GM23338 (cell line): ENCODE measurements around the gene FURIN. TPM values are rescaled to one million over a fixed set of nuclear protein-coding genes. Genes with fewer than 3 reads are reported as not detected.
"Not testable (repeated sequence)": the region's sequence is repeated elsewhere in the genome, so short reads cannot be mapped to it uniquely, and the experiment has no call there.

Experiments
- ATAC-seq: fragments of 200-7000 bp; cut with Tn5 transposase; 3 replicates; pipeline ENCODE4 v1.9.1; 2020
- DNase-seq: peaks from one replicate; pipeline ENCODE4 v3.0.0-alpha.2; 2015; ENCODE audit warnings: low spot score
- H2AFZ ChIP-seq: fragments of 200-600 bp; sonication (generic); 2 replicates; pipeline ENCODE4 v1.8.0; 2016; ENCODE audit warnings: antibody characterized with exemption, mild to moderate bottlenecking, moderate library complexity
- H3F3A ChIP-seq: fragments of 200-600 bp; sonication (generic); replicated peaks from 2 replicates; pipeline ENCODE4 v1.8.0; 2017; ENCODE audit warnings: antibody characterized with exemption, mixed run types, low read depth
- H3K27ac ChIP-seq: fragments of 200-600 bp; sonication (generic); 2 replicates; pipeline ENCODE4 v1.6.1; 2016; ENCODE audit warnings: low read depth
- H3K27me3 ChIP-seq: fragments of 200-600 bp; sonication (generic); 2 replicates; pipeline ENCODE4 v1.8.0; 2016; ENCODE audit warnings: mild to moderate bottlenecking, mixed run types, moderate library complexity; ENCODE audit not compliant: insufficient read depth
- H3K36me3 ChIP-seq: fragments of 200-600 bp; sonication (generic); 2 replicates; pipeline ENCODE4 v1.8.0; 2016; ENCODE audit warnings: mild to moderate bottlenecking; ENCODE audit not compliant: insufficient read depth
- H3K4me1 ChIP-seq: fragments of 200-600 bp; sonication (generic); 2 replicates; pipeline ENCODE4 v1.8.0; 2016; ENCODE audit warnings: mild to moderate bottlenecking, moderate library complexity; ENCODE audit not compliant: insufficient read depth
- H3K4me2 ChIP-seq: fragments of 200-600 bp; sonication (generic); 2 replicates; pipeline ENCODE4 v1.7.1; 2017; ENCODE audit warnings: mixed run types
- H3K4me3 ChIP-seq: fragments of 200-600 bp; sonication (generic); 2 replicates; pipeline ENCODE4 v1.6.1; 2016; ENCODE audit warnings: mixed run types
- H3K79me2 ChIP-seq: fragments of 200-600 bp; sonication (generic); replicated peaks from 2 replicates; pipeline ENCODE4 v1.8.0; 2017; ENCODE audit warnings: mild to moderate bottlenecking; ENCODE audit not compliant: insufficient read depth
- H3K9me2 ChIP-seq: fragments of 200-600 bp; sonication (generic); 2 replicates; pipeline ENCODE4 v1.8.0; 2017; ENCODE audit not compliant: insufficient read depth
- H4K20me1 ChIP-seq: fragments of 200-600 bp; sonication (generic); replicated peaks from 2 replicates; pipeline ENCODE4 v1.8.0; 2017; ENCODE audit warnings: mild to moderate bottlenecking; ENCODE audit not compliant: insufficient read depth
- H3K27ac Mint-ChIP-seq: 2 replicates; pipeline ENCODE4 v1.8.0; 2020; ENCODE audit warnings: inconsistent platforms, mild to moderate bottlenecking, moderate library complexity, mixed read lengths
- H3K27me3 Mint-ChIP-seq: 3 replicates; pipeline ENCODE4 v1.8.0; 2022; ENCODE audit warnings: low read depth, mild to moderate bottlenecking, moderate library complexity, mixed read lengths, inconsistent platforms; ENCODE audit not compliant: insufficient read depth, poor library complexity
- H3K36me3 Mint-ChIP-seq: 3 replicates; pipeline ENCODE4 v1.8.0; 2021; ENCODE audit warnings: low read depth, mild to moderate bottlenecking, inconsistent platforms, moderate library complexity, mixed read lengths
- H3K4me1 Mint-ChIP-seq: 3 replicates; pipeline ENCODE4 v1.8.0; 2020; ENCODE audit warnings: mild to moderate bottlenecking, inconsistent platforms, mixed read lengths
- H3K4me3 Mint-ChIP-seq: 3 replicates; pipeline ENCODE4 v1.8.0; 2021; ENCODE audit warnings: moderate library complexity, mild to moderate bottlenecking, inconsistent platforms, mixed read lengths
- H3K9me3 Mint-ChIP-seq: 3 replicates; pipeline ENCODE4 v1.8.0; 2020; ENCODE audit warnings: moderate library complexity, mild to moderate bottlenecking, inconsistent platforms, mixed read lengths
- POLR2AphosphoS5 ChIP-seq: IDR thresholded peaks from 2 replicates; pipeline ENCODE4 v1.6.1; 2016; ENCODE audit warnings: antibody characterized with exemption, low read depth
- ZNF114 ChIP-seq: fragments of 250-450 bp; sonication (Bioruptor Pico); IDR thresholded peaks from 2 replicates; pipeline ENCODE4 v1.5.0; 2020; ENCODE audit warnings: mild to moderate bottlenecking, moderate library complexity
- ZNF331 ChIP-seq: fragments of 250-450 bp; sonication (Bioruptor Pico); IDR thresholded peaks from 2 replicates; pipeline ENCODE4 v1.5.0; 2020; ENCODE audit warnings: low read depth, mild to moderate bottlenecking, moderate library complexity
- polyA plus RNA-seq: library from polyadenylated mRNA; unstranded; fragments of >200 nt; fragmentation: Nextera tagmentation; extraction: Ambion mirVana; gene quantifications from 2 replicates; pipeline ENCODE4 v1.2.1, GENCODE V29; 2016
- total RNA-seq: library from RNA; depleted of rRNA; stranded (reverse); fragments of >200 nt; shearing (Covaris generic); gene quantifications from 2 replicates; pipeline ENCODE4 v1.2.3, GENCODE V29; 2014
- TF ChIP-seq, protein P1 (sequence below): IDR thresholded peaks from one replicate; pipeline ENCODE4 v1.6.1; 2018; ENCODE audit warnings: antibody characterized with exemption; ENCODE audit not compliant: unreplicated experiment

FURIN gene
- total and polyA plus RNA-seq, 2 experiments from 2014 or later = 6.3 to 20.9 TPM

DNA sequence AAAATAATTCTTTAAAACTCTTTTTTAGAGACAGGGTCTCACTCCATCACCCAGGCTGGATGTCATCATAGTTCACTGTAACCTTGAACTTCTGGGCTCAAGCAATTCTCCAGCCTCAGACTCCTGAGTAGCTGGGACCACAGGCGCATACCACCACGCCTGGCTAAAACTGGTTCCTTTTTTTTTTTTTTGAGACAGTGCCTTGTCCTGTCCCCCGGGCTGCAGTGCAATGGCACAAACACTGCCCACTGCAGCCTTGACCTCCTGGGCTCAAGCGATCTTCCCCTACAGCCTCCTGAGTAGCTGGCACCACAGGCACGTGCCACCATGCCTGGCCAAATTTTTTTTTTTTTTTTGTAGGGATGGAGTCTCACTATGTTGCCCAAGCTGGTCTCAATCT, 23.7 kb upstream of the FURIN start (continued):
- TF ChIP-seq, protein P1, sequence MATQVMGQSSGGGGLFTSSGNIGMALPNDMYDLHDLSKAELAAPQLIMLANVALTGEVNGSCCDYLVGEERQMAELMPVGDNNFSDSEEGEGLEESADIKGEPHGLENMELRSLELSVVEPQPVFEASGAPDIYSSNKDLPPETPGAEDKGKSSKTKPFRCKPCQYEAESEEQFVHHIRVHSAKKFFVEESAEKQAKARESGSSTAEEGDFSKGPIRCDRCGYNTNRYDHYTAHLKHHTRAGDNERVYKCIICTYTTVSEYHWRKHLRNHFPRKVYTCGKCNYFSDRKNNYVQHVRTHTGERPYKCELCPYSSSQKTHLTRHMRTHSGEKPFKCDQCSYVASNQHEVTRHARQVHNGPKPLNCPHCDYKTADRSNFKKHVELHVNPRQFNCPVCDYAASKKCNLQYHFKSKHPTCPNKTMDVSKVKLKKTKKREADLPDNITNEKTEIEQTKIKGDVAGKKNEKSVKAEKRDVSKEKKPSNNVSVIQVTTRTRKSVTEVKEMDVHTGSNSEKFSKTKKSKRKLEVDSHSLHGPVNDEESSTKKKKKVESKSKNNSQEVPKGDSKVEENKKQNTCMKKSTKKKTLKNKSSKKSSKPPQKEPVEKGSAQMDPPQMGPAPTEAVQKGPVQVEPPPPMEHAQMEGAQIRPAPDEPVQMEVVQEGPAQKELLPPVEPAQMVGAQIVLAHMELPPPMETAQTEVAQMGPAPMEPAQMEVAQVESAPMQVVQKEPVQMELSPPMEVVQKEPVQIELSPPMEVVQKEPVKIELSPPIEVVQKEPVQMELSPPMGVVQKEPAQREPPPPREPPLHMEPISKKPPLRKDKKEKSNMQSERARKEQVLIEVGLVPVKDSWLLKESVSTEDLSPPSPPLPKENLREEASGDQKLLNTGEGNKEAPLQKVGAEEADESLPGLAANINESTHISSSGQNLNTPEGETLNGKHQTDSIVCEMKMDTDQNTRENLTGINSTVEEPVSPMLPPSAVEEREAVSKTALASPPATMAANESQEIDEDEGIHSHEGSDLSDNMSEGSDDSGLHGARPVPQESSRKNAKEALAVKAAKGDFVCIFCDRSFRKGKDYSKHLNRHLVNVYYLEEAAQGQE = no peak

DNA sequence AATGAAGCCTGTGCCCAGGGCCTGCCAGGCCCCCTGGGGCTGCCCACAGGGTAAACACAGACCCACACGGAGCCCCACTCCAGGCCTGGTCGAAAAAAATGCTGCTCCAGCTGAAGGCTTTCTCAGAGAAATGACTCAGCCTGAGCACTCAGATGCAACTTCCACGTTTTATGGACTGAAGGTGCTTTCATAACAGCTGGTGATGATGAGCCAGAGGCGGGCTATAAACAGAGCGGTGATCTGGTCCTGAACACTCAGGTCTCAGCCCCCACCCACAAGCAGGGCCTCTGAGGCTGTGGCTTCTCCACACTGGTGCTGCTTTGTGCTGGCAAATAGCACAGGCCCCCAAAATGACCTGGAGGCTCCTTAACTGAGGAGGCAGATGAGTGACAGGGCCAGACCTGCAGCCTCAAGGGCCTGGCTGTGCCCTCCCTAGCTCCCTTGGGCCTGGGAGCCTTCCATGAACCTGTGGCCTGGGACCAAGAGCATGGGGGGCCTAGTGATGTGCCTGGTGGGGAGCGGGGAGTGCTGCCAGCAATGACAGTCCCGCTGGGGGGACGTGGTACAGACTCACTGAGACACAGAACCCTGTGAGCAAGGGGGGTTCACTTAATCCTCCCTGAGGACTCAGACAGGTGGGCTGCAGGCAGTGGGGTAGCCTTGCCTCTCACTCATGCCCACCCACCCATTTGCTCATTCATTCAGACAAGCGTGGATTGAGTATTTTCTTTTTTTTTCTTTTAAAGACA, 23.0 kb upstream of the FURIN start:
- no peak overlapping the region for H3K4me3 Mint-ChIP-seq
- H3K27me3 ChIP-seq = no peaks in the 10 kb centered on the region

DNA sequence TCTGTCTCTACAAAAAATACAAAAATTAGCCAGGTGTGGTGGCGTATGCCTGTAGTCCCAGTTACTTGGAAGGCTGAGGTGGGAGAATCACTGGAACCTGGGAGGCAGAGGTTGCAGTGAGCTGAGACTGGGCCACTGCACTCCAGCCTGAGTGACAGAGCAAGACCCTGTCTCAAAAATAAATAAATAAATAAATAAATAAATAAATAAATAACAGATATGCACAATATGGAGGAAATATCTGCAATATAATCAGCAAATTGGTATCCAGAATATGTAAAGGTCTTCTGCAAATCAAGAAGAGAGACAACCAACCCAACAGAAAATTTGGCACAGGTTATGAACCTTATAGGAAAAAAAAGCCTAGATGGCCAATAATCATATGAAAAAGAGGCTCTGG, 19.0 kb upstream of the FURIN start:
- H3K9me3 Mint-ChIP-seq, H2AFZ ChIP-seq, H3K36me3 ChIP-seq, H3K36me3 Mint-ChIP-seq, H3K4me1 Mint-ChIP-seq, H3K27ac Mint-ChIP-seq, H3K27ac ChIP-seq, H3K27me3 ChIP-seq, H3K9me2 ChIP-seq, H3K4me2 ChIP-seq, H3K4me1 ChIP-seq, H3K27me3 Mint-ChIP-seq, H3K4me3 Mint-ChIP-seq, ATAC-seq, H3F3A ChIP-seq, DNase-seq, H3K79me2 ChIP-seq, H3K4me3 ChIP-seq, H4K20me1 ChIP-seq: not testable (repeated sequence)

More for the DNA sequence above, 23.0 kb upstream of the FURIN start:
- H3K4me2 ChIP-seq = no peak overlapping the region
- H2AFZ ChIP-seq = no peak overlapping the region
- Mint-ChIP-seq H3K27me3 (peaks cover under 1% of the 10 kb centered on the region), H3K27ac (no peak overlapping the region), H3K9me3 (no peaks in the 10 kb centered on the region), H3K36me3 (no peaks in the 10 kb centered on the region), H3K4me1 (peaks cover 8% of the 10 kb centered on the region)
- no peak overlapping the region for H3K4me3 ChIP-seq
- DNase-seq = no peak
- no peaks in the 10 kb centered on the region for H4K20me1 ChIP-seq
- no peak overlapping the region for H3K27ac ChIP-seq
- no peaks in the 10 kb centered on the region for H3K79me2 ChIP-seq
- no peaks in the 10 kb centered on the region for H3K36me3 ChIP-seq
- H3F3A ChIP-seq = peaks cover 2% of the 10 kb centered on the region; the same call in 1 of the 2 replicates
- no peak for ATAC-seq
- H3K9me2 ChIP-seq = no peaks in the 10 kb centered on the region
- peaks cover 14% of the 10 kb centered on the region for H3K4me1 ChIP-seq
- TF ChIP-seq ZNF114 (CRISPR knock-in tag) (no peak), ZNF331 (CRISPR knock-in tag) (no peak), POLR2AphosphoS5 (no peak)
- TF ChIP-seq, protein P1 = no peak
